ENCODE measurements around the gene TMEM175.

DNA sequence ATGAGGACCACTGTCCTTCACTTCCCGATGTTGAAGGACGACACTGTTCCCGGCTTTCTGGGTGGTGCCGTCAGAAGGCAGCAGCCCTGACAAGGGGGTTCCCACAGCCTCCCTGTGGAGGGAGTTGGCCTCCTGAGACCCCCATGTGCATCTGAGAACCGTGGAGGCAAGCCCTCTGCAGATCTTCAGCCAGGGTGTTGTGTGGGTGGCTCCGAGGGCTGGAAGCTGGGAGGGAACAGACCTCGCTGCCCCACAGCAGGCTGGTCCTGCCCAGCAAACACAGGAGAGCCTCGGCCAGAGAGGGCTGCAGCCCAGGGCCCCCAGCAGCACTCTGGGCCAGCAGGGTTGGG lies 24.9 kb downstream of the TMEM175 start:
- TF ChIP-seq ZFP41 (tag by site-specific recombination; IDR thresholded peaks at IDR 0.05; ENCODE audit: borderline replicate concordance) (no peak), ZNF391 (tag by site-specific recombination; IDR thresholded peaks at IDR 0.05; ENCODE audit: borderline replicate concordance, low read depth) (no peak), ZNF830 (tag by site-specific recombination; IDR thresholded peaks at IDR 0.05; ENCODE audit: low read depth) (no peak), ZBTB17 (tag by site-specific recombination; IDR thresholded peaks at IDR 0.05) (no peak), KLF8 (tag by site-specific recombination; IDR thresholded peaks at IDR 0.05) (no peak)
- TF ChIP-seq, protein P1, sequence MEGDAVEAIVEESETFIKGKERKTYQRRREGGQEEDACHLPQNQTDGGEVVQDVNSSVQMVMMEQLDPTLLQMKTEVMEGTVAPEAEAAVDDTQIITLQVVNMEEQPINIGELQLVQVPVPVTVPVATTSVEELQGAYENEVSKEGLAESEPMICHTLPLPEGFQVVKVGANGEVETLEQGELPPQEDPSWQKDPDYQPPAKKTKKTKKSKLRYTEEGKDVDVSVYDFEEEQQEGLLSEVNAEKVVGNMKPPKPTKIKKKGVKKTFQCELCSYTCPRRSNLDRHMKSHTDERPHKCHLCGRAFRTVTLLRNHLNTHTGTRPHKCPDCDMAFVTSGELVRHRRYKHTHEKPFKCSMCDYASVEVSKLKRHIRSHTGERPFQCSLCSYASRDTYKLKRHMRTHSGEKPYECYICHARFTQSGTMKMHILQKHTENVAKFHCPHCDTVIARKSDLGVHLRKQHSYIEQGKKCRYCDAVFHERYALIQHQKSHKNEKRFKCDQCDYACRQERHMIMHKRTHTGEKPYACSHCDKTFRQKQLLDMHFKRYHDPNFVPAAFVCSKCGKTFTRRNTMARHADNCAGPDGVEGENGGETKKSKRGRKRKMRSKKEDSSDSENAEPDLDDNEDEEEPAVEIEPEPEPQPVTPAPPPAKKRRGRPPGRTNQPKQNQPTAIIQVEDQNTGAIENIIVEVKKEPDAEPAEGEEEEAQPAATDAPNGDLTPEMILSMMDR (tag by site-specific recombination; IDR thresholded peaks at IDR 0.05), result no peak

All from HEK293 (cell line).